Retinal pigment epithelial cell (primary cell): Measurements from ENCODE around the gene WNT4.

Source experiments
- DNase-seq: peaks from one replicate; pipeline ENCODE4 v3.0.0-alpha.2; 2010; ENCODE audit warnings: low read depth
- H3K4me3 ChIP-seq: 2 replicates; pipeline ENCODE4 v1.5.1; 2011; ENCODE audit warnings: mild to moderate bottlenecking, low read length, control low read depth, moderate library complexity
- TF ChIP-seq, protein P1 (sequence below): conservative IDR thresholded peaks from 2 replicates; pipeline ENCODE4 v1.5.1; 2011; ENCODE audit warnings: low read depth, low read length, control low read depth, inconsistent platforms

Gene WNT4

DNA sequence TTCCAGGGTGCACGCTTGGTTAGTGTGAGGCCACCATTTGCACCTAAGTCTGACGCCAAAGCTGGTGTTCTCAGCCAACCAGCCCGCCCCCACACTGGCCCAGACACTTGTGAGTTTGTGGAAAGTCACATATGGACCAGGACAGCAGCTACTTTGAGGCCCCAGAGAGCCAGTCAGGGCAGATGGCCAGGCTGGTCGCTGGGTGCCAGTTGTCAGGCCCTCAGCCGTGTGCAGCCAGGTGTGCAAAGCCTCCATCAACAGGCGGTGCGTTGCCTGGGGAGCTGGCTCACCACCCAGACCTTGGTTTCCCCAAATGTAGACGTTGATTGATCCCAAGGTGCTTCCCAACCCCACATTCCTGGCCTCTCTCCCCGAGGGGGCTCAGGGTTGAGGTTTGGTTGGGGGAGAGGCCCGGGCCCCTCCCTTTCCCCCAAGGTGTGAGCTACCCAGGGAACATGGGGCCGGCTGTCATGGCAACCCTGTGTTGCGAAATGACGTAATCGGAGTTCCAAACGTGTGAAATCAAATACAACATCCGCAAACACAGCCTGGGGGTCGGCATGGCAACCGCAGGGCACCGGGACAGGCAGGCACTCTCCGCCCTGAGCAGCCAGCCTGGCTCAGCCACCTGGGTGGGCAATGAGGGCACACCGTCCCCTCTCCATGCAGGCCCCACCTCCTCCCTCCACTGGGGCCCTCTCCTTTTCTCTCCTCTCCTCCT, 42.2 kb upstream of the WNT4 start:
- no peak overlapping the region for H3K4me3 ChIP-seq
- DNase-seq: no peak
- TF ChIP-seq, protein P1, sequence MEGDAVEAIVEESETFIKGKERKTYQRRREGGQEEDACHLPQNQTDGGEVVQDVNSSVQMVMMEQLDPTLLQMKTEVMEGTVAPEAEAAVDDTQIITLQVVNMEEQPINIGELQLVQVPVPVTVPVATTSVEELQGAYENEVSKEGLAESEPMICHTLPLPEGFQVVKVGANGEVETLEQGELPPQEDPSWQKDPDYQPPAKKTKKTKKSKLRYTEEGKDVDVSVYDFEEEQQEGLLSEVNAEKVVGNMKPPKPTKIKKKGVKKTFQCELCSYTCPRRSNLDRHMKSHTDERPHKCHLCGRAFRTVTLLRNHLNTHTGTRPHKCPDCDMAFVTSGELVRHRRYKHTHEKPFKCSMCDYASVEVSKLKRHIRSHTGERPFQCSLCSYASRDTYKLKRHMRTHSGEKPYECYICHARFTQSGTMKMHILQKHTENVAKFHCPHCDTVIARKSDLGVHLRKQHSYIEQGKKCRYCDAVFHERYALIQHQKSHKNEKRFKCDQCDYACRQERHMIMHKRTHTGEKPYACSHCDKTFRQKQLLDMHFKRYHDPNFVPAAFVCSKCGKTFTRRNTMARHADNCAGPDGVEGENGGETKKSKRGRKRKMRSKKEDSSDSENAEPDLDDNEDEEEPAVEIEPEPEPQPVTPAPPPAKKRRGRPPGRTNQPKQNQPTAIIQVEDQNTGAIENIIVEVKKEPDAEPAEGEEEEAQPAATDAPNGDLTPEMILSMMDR: no peak

DNA sequence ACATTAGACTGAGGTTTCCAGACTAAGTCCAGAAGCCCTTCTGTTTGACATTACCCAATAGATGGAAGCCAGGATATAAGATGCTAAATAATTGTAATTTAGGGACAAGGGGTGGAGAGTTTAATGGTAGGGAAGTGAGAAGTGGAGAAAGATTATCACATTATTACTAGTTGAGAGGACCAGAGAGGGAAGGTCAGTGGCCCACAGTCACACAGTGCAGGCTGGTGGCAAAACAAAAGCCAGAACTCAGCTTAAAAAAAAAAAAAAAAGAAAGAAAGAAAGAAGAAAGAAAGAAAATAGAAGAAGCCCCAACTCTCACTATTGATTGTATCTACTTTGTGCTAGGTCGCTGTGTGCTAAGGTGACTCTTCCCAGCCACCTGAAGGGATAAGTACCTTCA, 41.6 kb upstream of the WNT4 start:
- TF ChIP-seq, protein P1: no peak
- H3K4me3 ChIP-seq: no peak overlapping the region
- no peak for DNase-seq

DNA sequence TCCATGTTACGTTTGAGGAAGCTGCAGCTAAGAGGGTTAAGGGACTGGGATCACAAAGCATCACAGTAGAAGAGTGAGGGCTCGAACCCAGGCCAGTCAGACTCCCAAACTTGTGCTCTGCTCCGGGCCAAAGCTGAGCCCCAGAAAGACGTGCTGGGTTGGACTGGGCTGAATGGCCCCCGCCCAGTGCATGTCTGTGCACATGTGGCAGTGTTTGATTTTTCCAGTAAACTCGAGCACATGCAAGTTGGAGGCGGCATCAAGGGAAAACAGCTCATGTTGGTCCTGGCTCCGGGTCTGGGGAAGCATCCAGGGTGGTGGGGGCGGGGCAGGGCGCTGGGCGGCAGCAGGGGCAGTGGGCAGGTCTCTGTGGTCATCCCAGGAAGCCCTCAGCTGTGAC, 39.8 kb upstream of the WNT4 start:
- TF ChIP-seq, protein P1: no peak
- no peak overlapping the region for H3K4me3 ChIP-seq
- no peak for DNase-seq

DNA sequence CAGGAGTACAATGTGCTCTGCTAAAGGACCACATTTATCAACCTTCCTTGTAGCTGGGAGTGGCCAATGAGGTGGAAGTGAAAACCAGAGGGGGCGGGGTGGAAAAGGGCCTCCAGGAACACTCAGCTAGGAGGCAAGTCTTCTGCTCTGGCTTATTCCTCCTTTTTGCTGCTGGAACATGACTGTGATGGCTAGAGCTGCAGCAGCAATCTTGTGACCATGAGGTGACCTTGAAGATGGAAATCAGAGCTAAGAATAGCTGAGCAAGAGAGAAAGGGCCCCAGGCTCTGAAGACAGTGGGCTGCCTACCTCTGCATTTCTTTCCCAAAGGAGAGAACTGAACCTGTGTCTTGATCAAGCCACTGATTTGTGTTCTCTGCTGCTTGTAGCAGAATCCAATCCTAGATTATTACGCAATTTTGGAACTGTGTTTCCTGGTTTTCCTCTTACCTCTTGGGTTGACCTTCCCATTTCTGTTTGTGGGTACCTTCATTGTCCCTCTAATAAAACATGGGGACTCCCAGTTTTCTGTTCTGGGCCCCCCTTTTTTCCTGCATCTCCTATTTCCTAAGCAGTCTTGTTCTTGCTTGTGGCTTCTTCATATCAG, 36.4 kb upstream of the WNT4 start:
- no peak for DNase-seq
- TF ChIP-seq, protein P1: no peak
- H3K4me3 ChIP-seq: no peak overlapping the region

DNA sequence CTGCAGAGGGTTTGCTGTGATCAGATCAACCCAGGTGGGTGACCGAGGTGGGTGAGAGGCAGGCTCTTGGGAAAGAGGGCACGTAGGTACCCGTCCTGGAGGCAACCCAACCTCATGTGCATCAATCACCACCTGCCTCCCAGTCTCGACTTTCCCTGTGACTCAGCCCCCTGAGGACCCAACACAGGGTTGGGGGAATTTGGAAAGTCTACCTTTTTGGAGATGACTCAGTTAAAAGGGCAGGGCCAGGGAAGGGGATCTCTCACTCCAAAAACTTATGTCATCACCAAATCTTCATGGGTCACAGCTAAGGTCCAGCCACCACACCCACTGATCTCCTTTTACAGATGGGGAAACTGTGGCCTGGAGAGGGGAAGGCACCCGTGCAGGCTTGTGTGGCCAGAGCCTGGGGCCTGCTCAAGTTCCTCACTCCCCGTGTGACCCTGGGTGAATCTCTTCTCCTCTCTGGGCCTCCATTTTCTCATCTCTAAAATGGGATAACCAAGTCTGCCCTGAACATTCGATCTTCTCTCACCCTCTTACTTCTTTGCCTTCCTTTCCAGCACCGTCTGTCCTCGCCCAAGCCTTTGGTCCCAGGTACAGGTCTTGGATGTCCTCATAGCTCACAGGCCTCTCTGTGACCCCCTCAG, 34.6 kb upstream of the WNT4 start:
- DNase-seq: no peak
- no peak overlapping the region for H3K4me3 ChIP-seq
- TF ChIP-seq, protein P1: no peak

DNA sequence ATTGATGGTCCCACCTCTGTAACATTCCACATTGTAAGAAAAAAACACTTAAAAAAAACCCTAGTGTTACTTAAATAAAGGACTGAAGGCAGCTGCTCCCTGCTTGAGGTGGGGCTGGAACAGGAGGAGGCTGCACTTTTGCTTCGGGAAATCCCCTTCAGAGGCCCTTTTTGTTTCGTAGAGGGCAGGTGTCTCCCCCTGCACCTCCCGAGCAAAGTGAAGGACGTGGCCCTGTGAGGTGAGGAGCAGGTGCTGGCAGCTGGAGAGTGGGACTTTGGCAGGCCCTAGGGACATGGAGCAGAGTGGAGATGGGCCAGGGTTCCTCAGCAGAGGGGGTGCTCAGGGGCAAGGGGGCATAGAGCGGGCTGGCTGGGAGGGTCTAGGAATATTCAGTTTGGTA, 33.4 kb upstream of the WNT4 start:
- TF ChIP-seq, protein P1: no peak
- no peak overlapping the region for H3K4me3 ChIP-seq
- DNase-seq: no peak
